Measurements from ENCODE around the gene LINC00237. TPM values are rescaled to one million over a fixed set of nuclear protein-coding genes. Genes with fewer than 3 reads are reported as not detected.

LINC00237 gene
- total and polyA plus RNA-seq, 9 of the 15 experiments (the other 6 are each of a cell fraction or from before 2014, with no cell fraction given) = not detected

DNA sequence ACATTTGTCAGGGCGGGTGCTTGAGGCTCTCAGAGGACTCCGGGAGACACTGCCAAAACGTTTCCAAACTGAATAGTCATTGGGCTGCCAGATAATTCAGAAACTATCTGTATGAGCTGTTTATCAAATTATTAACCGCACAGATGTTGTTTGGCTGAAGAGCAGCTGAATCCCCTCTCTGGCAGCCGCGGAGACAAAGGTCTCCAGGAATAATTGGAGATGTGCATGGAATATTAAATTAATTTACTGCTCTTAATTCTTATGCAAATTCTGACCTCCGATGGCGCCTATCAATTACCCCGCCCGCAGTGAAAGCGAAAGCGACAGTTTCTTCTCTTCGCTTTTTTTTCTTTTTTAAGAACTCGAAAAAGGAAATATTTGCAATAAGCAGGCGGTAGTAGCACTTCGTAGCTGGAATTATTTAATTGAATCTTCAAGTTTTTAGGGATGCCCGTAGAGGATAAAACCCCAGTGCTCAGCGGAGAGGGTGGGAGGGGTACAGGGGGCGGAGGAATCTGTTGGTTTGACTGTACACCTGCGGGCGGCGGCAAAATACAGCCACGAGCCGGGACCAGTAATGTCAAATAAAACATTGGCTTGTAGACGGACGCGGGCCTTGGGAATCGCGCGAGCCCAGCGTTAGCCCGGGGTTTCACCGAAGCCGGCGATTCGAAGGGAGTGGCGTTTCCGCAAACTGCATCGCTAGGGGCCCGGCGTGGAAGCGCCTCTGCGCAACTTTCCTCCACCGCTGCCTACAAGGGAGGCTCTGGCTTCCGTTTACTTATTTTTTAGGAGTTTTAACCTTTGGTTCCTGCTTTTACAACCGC lies 6.2 kb downstream of the LINC00237 start:
- H3K27ac ChIP-seq (ENCODE audit: extremely low read depth, low read depth, low read length) = no peak overlapping the region
- no peaks in the 10 kb centered on the region for H3K9me1 ChIP-seq (ENCODE audit: control insufficient read depth, insufficient read depth, low read length)
- FAIRE-seq = no peak
- peak overlapping the region in 1 of 2 experiments; percentile 70; a peak in 2 of 4 replicates for H3K9ac ChIP-seq (ENCODE audit: insufficient read depth in 1 of 2, low read depth in 2 of 2, low read length in 2 of 2)
- 3% methylated on average over 38 of the region's 46 CpGs for WGBS (ENCODE audit: insufficient coverage, low coverage, missing lambda C conversion rate)
- no peaks in the 10 kb centered on the region for H3K79me2 ChIP-seq (ENCODE audit: control insufficient read depth, insufficient read depth, low read length)
- H3K4me2 ChIP-seq (ENCODE audit: insufficient read depth, low read length) = peak overlapping the region; percentile 46
- BruUV-seq (replicated peaks) = no TSS peak
- H2AFZ ChIP-seq (ENCODE audit: low read depth, low read length) = peak overlapping the region; percentile 69
- peaks cover 0 to 13% of the 10 kb centered on the region in 2 experiments; a peak in 3 of 5 replicates for H3K4me1 ChIP-seq (replicated peaks in 1 of 2; ENCODE audit: control insufficient read depth in 2 of 2, insufficient read depth in 2 of 2, low read length in 2 of 2)
- peaks cover 2 to 13% of the 10 kb centered on the region in 2 experiments; a peak in 2 of 5 replicates for H3K27me3 ChIP-seq (ENCODE audit: control insufficient read depth in 2 of 2, insufficient read depth in 2 of 2, low read length in 2 of 2)
- H3K36me3 ChIP-seq (ENCODE audit: control insufficient read depth, insufficient read depth, low read length) = no peaks in the 10 kb centered on the region
- intact Hi-C loops (cut with micrococcal nuclease) = no loop called here
- peak overlapping the region; percentile 38 for H3K4me3 ChIP-seq
- DNase-seq (ENCODE audit: extremely low read depth in 1 of 4, low spot score in 3 of 4) = peak; percentile 15 to 39 (median 24)
- ATAC-seq = peak; percentile 83
- ChIA-PET POLR2A (no interaction called here), CTCF (ENCODE audit: low intra/inter-chr PET ratio) (no interaction called here)
- no peaks in the 10 kb centered on the region for H3K9me3 ChIP-seq (replicated peaks; ENCODE audit: control insufficient read depth, insufficient read depth, low read depth, low read length)
- in situ Hi-C loops (cut with MboI) = no loop called here
- no peaks in the 10 kb centered on the region for H4K20me1 ChIP-seq (replicated peaks; ENCODE audit: control insufficient read depth, insufficient read depth, low read length)
- TF ChIP-seq RAD21 (CRISPR knock-in tag; conservative IDR thresholded peaks at IDR 0.05 in 1 of 2, IDR thresholded peaks at IDR 0.05 in 1 of 2) (no peak), SETDB1 (IDR thresholded peaks at IDR 0.05; ENCODE audit: low read length) (no peak), CBFA2T3 (IDR thresholded peaks at IDR 0.05) (no peak), LARP7 (IDR thresholded peaks at IDR 0.05) (no peak), ZNF174 (CRISPR knock-in tag; IDR thresholded peaks at IDR 0.05) (no peak), KAT2B (IDR thresholded peaks at IDR 0.05; ENCODE audit: low read depth, low read length) (no peak), MYC (IDR thresholded peaks at IDR 0.05; ENCODE audit: low read depth, low read length) (no peak), MYC (CRISPR knock-in tag; IDR thresholded peaks at IDR 0.05; ENCODE audit: borderline replicate concordance, low read depth) (no peak), ZNF644 (tag; IDR thresholded peaks at IDR 0.05; ENCODE audit: low read depth) (no peak), MTA3 (IDR thresholded peaks at IDR 0.05; ENCODE audit: borderline replicate concordance) (no peak), JUN (IDR thresholded peaks at IDR 0.05; ENCODE audit: borderline replicate concordance, low read depth, low read length) (no peak), JUN (CRISPR knock-in tag; IDR thresholded peaks at IDR 0.05; ENCODE audit: borderline replicate concordance) (no peak), SPI1 (IDR thresholded peaks at IDR 0.05; ENCODE audit: borderline replicate concordance, low read depth, low read length) (no peak), ZNF133 (CRISPR knock-in tag; IDR thresholded peaks at IDR 0.05) (no peak), BDP1 (IDR thresholded peaks at IDR 0.05; ENCODE audit: insufficient read depth, insufficient read length) (no peak), HIVEP1 (CRISPR knock-in tag; IDR thresholded peaks at IDR 0.05) (no peak), MBD2 (IDR thresholded peaks at IDR 0.05; ENCODE audit: borderline replicate concordance, low read depth) (no peak), ZFP36 (IDR thresholded peaks at IDR 0.05; ENCODE audit: low read depth, low read length, partially characterized antibody) (peak; percentile 2), POLR2G (IDR thresholded peaks at IDR 0.05; ENCODE audit: low read depth, low read length) (peak; percentile 71), NFRKB (IDR thresholded peaks at IDR 0.05; ENCODE audit: low read depth) (no peak), SRF (CRISPR knock-in tag; IDR thresholded peaks at IDR 0.05) (no peak), CBX2 (IDR thresholded peaks at IDR 0.05; ENCODE audit: insufficient read depth, low read length, poor library complexity, severe bottlenecking) (no peak)
- TF ChIP-seq, protein P1, sequence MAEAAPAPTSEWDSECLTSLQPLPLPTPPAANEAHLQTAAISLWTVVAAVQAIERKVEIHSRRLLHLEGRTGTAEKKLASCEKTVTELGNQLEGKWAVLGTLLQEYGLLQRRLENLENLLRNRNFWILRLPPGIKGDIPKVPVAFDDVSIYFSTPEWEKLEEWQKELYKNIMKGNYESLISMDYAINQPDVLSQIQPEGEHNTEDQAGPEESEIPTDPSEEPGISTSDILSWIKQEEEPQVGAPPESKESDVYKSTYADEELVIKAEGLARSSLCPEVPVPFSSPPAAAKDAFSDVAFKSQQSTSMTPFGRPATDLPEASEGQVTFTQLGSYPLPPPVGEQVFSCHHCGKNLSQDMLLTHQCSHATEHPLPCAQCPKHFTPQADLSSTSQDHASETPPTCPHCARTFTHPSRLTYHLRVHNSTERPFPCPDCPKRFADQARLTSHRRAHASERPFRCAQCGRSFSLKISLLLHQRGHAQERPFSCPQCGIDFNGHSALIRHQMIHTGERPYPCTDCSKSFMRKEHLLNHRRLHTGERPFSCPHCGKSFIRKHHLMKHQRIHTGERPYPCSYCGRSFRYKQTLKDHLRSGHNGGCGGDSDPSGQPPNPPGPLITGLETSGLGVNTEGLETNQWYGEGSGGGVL (CRISPR knock-in tag; IDR thresholded peaks at IDR 0.05) = no peak
